NCI-H2196 (cell line): Measurements from ENCODE around the gene FKBP6.
"Not testable (repeated sequence)": the region's sequence is repeated elsewhere in the genome, so short reads cannot be mapped to it uniquely, and the experiment has no call there.

Experiments
- DNase-seq: peaks from one replicate; lab custom pipeline; 2025; ENCODE audit not compliant: unreplicated experiment; lab: John Stamatoyannopoulos, UW

Gene FKBP6

DNA sequence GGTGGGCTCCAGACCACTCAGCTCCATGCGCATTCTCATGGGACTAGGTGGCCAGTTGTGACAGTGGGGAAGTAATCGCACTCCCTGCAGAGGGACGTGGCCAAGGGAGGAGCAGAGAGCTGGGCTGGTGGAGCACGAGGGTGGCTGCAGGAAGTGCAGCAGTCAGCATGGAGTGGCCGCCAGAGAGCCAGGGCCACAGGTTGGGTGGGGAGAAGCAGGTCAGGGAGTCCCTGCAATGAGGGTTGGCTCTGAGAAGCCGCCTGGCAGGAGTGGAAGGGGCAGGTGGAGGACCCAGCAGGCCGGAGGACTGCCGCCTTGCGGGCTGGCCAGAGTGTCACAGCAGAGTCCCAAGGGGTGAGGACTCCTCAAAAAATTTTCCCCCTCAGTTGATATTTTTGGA lies 26.2 kb downstream of the FKBP6 start:
- DNase-seq, result no peak

DNA sequence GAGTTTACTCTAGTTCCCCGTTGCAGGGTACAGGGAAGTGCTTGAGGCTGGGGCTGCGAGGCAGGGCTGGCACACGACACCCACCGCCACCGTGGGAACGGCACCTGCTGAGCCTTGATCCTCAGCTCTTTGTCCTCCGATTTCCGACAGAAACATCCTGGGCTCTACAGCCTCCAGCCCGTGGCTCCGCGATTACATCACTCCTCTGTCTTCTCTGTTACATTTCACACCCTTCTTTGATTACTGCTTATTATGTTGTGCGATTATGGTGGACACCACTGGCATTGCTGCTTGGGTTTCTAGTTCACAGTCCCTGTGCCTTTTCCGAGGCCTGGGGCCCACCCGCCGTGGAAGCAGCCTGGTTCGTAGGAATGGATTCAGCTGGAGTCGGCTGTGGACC lies 26.9 kb downstream of the FKBP6 start:
- DNase-seq, result no peak

DNA sequence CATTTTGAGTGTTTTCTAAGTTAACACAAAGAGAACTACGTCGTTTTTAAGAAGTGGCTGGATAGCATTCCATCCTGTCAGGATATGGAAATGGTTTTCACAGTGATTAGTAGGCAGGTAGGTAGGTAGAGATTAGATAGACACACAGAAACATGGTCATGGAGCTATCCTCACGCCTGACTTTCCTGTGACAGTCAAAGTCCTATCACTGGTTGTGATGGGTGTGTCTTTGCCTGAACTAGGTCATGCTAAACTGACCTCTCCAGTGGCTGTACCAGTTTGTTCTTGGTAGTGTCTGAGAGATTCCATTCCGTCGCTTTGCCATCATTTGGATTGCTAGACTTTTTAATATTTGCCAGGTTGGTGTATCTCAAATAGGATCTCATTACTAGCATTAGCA lies 28.2 kb downstream of the FKBP6 start:
- no peak for DNase-seq

DNA sequence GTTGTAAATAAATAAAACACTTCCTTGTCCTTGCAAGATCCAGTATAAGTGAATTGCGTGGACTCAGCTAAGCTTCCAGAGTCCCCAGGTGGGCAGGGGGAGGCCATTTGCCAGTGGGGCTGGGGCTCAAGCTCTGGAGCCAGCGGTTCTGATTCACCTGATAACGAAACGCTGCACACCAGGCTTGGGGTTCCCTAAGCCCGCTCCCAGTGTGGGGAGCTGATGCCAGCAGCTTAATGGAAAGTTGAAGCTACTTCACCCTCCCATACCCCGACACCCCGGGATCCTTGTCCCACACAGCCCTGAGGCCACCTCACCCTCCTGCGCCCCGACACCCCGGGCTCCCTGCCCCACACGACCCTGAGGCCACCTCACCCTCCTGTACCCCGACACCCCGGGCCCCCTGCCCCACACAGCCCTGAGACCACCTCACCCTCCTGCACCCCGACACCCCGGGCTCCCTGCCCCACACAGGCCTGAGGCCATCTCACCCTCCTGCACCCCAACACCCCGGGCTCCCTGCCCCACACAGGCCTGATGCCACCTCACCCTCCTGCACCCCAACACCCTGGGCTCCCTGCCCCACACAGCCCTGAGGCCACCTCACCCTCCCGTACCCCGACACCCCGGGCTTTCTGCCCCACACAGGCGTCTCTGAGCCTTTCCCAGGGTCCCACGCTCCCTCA lies 30.8 kb downstream of the FKBP6 start:
- no peak for DNase-seq

DNA sequence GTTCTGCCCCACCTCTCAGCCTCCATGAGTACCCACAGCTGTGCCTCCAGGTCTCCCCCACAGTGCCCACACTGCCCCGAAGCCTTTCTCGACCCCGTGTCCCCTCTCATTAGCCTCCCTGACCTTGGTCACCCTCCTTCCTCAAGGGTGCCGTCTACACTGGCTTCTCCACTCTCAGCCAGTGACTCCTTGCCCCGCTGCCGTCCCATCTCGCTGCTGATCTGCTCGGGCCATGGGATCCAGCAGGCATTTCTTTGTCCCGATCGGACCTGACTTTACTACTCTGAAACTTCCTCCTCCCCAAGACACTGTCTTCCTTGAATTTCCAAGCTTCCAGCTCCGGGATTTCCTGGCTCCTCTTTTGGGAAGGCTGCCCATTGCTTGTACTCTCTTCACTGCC lies 31.3 kb downstream of the FKBP6 start:
- DNase-seq, result no peak

DNA sequence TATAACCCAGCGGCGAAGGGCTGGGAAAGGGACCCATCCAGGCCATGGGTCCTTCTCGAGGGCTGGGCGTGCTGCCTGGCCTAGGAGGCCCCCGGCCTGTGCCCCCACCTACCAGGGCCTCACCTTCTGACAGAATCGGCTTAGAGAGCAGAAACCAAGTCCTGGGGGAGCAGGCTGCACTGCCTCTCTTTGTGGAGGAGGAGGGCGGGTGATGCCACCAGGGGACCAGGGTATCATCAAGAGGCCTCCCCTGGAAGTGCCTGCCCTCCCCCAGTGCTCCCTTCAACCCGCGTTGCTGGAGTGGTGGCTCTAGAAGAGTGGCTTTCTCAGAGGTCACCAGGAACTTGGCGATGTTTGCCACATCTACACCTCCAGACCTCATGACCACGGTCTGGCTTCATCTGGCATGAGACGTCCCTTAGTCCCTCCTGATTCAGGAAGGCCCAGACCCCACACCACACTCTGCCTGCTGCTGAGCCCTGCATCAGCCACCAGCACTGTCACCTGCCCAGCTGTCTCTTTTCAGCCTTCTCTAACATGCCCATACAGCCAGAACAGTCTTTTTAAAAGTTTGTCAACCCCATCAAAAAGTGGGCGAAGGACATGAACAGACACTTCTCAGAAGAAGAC lies 31.9 kb downstream of the FKBP6 start:
- no peak for DNase-seq

DNA sequence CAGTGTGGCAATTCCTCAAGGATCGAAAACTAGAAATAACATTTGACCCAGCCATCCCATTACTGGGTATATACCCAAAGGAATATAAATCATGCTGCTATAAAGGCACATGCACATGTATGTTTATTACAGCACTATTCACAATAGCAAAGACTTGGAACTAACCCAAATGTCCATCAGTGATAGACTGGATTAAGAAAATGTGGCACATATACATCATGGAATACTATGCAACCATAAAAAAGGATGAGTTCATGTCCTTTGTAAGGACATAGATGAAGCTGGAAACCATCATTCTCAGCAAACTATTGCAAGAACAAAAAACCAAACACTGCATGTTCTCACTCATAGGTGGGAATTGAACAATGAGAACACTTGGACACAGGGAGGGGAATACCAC lies 32.6 kb downstream of the FKBP6 start:
- not testable (repeated sequence) for DNase-seq

DNA sequence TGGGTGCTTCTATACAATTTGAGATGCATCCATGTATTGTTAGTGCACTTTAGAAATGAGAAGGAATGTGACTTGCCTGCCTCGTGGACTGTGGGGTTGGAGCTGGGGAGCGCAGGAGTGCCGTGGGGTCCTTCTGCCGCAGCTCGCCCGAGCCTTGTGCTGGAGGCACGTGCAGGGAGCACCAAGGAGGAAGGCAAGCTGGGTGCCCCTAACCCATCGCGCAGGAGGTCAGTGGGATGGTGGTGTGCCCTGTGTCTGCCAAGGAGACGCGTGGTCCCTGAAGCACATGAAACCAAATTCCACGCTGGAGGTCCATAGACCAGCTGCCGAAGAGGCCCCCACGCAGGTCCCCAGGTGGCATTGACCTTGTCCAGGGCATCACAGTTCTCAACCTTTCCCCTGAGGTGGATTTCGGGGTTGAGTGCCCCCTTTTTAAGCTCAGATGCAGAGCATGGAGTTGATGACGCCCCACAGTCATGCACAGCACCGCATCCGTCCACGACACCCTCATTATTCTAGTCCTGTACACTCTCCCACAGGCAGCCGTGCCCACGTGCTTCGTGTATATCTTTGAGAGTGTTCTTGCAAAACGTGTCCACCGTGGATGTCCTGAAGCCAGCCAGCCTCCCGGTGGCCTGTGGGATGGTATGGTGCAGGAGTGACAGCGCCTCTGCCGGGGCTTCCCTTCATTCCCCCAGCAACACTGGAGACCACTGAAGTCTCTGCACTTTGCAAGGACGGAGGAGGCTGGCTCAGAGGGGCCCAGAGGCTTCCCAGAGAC lies 35.5 kb downstream of the FKBP6 start:
- DNase-seq, result no peak

DNA sequence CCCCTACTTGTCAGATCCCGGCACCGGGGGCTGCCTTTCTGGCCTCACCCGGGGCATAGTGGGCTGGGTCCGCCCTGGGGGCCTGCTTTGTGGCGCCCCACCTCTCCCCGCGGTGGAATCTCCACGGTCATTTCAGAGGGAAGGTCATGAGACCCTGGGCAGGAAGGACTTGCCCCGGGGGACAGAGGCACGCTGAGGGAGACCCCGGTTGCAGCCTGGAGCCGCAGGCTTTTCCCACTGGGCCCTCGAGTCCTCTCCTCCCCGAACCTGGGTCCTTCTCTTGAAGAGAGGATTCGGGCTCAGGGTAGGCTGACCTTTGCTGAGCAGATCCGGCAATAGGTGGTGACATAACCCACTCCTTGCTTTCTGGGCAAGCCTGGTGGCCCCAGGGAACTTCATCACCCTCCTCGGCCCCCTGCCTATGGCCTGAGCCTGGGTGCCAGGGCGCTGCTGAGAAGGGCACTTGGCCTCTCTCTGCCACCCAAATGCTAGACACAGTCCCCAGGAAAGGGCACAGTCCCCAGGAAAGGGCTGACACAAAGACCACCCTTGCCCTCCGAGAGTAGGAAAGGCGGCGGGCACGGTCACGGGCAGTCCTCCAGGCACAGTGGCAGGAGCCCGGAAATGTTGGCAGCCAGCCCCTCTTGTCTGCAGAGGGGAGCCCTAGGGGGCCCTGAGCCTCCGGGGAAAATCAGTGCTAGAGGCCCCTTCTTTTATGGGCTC lies 36.2 kb downstream of the FKBP6 start:
- no peak for DNase-seq

DNA sequence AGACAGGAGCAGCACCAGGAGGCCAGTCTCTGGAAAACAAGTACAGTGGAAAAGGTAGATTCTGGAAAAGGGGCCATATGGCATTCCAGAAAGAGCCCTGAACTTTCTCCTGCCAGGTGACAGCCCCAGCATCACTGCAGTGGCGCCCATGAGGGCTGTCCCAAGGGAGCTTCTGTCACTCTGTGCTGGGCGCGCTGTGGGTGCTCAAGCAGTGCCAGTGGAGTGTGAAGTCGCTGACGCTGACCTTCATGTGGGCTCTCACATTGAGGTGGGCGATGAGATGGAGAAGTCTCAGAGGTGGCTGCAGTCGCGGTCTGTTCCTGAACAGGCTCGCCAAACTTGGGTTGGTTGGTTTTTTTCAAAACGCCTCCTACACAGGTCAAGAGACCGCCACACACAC lies 38.2 kb downstream of the FKBP6 start:
- DNase-seq, result no peak

DNA sequence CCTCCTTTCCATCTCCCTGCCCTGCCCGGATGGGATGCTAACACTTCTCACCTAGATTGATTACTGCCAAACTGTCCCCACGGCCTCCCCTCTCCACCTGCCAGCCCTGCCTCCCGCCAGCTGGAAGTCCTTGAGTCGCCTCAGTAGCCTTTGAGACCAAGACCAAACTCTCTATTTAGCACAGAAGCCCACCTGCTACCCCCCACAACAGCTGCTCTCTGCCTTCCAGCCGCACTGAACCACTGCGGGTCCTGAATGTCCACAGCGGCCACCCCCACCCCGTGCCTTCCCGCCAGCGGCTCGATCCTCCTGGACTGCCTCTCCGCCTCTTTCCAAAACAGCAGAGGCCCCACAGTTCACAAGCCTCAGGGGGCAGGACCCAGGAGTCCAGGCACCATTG lies 39.0 kb downstream of the FKBP6 start:
- DNase-seq, result no peak

DNA sequence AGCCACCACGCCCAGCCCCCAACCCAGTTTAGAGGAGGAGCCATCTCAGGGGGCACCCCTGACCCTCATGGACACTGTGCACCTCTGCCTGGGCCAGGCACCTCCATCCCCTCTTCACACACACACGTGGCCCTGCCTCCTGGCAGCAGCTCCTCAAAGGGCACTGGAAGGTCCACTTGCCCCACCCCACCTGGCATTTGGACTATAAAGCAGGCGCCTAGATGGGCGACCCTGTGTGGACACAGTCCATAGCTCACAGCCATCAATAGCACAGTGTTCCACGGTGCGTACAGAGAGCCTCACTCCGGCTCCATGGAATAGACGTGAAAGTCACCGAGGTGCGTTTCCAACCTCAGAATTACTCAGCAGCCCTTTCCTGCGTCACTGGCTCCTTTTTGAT lies 41.0 kb downstream of the FKBP6 start:
- no peak for DNase-seq

DNA sequence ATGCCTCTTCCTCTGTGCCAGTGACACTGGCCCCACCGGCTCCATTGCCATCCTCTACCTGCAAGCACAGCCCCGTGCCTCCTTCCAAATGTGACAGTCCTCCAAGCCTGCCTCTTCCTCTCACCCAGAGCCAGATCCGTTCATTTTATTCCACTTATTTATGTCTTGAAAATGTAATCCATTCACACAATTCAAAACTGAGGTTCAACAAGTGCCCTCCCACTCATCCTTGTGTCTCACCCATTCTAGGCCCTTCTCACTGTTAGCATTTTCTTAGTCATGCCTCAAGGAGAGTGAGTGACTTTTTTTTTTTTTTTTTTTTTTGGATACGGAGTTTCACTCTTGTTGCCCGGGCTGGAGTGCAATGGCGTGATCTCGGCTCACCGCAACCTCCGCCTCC lies 41.7 kb downstream of the FKBP6 start:
- DNase-seq, result no peak

DNA sequence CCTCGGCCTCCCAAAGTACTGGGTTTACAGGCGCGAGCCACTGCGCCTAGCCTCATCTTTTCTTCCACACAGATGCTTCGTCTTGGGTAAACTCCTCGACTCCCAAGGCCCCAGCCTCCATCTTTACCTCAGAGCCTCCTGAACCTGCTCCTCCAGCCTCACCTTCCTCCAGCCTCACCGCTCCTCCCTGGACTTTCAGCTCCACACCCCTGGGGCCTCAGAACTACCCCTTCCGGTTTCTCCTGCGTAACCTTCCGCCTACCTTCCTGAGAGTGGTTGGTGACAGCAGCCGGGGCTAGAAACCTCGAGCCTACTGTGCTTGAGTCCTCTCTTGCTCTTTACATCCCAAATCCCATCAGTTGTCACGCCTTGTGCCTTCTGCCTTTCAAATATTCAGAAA lies 45.8 kb downstream of the FKBP6 start:
- no peak for DNase-seq

DNA sequence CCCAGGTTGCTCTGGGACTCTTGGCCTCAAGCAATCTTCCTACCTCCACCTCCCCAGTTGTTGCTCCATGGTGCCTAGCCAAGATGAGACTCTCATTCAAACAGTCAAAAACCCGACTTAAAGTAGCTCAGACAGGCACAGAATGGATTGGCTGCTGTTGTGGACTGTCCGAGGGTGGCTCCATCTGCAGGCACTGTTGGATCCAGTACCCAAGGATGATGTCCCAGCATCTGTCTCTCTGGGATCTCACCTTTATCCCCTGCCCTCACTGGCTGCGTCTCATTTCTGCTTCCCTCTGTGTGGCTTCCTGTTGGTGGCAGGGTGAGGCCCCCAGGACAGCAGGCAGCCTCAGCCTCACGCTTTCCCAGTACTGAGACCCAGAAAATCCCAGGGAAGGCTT lies 48.3 kb downstream of the FKBP6 start:
- DNase-seq, result not testable (repeated sequence)

DNA sequence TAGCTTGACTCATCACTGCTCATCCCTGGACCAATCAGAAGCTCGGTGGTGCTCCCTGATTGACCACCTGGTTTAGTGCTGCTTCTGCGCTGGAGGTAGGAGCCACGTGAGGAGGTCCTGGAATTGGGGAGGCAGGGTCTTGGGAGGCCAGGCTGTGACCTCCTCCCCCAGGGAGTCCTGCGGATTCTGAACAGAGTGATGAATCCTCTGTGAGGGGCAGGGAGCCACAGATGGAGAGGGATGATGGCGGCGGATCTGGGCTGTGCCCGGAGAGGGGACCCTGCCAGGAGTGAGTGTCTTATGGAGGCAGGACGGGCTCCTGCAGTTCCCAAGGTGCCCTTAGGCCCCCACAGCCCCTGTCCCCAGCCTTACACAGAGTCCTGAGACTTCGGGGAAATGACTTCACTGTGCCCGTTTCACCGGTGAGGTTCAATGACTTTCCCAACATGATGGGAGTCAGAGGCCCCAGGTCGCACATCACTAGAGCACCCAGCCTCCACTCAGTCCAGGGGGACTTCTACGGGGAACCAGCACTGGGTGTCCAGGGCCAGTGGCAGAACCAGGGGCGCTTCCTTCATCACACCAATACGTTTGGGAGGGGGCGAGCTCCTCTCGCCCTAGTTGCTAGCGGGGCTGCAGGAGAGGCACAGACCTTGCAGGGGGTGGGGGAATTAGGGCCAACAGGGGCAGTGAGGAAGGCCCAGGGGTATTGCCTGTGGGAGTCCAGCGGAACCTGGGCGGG lies 48.9 kb downstream of the FKBP6 start:
- no peak for DNase-seq

DNA sequence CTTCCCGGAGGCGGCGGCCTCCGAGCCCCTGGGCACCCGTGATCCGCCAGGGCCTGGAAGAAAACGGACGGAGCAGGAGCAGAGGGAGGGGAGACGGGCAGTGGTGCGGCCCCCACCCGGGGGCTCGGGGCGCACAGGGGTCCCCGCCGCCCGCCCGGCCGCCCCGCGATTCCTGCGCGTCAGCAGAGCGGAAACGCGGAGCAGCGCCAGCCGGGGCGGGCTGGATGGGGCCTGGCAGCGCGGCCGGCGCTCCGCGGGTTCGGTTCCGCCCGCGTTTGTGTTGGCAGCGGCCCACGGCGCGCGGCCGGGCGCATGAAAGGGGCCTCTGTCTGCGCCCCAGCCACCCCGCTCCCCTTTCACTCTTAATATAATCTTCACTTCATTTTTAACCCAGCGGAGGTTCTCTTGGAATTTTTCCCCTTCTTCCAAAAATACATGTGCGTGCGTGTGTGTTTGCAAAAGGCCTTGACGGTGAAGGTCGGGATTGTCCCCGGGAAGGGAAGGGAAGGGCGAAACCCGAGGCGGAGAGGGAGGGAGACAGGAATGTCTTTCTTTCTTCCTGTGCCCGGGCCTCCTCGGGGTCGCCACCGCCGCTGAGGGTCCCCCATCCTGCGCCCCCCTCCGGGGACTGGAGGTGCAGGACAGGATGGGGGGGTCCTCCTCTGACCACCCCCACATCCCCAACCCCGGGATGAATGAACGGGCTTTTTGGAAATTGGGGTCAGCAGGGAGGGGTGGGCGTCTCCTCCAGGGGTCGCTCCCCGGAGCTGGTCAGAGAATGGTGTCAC lies 49.6 kb downstream of the FKBP6 start:
- DNase-seq, result not testable (repeated sequence)

DNA sequence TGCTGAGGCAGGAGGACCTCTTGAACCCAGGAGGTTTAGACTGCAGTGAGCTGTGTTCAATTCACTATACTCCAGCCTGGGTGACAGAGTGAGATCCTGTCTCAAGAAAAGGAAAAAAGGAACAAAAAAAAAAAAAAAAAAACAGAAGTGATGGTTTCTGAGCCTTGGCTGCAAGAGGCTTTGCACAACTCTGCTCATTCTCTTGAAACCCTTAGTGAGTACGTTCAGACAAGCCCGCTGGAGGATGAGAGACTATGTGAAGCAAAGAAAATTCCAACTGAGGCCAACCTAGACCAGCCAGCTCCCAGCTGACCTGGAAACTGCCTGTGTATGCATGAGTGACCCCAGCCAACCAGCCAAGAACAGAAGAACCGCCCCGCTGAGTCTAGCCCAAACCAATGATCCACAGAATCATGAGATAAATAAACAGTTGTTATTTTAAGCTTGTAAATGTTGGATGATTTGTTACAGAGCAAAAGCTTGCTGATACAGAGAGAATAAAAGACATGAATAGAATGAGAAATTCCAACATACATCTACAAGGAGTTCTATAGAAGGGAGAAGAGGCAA lies 55.1 kb downstream of the FKBP6 start:
- DNase-seq, result no peak

DNA sequence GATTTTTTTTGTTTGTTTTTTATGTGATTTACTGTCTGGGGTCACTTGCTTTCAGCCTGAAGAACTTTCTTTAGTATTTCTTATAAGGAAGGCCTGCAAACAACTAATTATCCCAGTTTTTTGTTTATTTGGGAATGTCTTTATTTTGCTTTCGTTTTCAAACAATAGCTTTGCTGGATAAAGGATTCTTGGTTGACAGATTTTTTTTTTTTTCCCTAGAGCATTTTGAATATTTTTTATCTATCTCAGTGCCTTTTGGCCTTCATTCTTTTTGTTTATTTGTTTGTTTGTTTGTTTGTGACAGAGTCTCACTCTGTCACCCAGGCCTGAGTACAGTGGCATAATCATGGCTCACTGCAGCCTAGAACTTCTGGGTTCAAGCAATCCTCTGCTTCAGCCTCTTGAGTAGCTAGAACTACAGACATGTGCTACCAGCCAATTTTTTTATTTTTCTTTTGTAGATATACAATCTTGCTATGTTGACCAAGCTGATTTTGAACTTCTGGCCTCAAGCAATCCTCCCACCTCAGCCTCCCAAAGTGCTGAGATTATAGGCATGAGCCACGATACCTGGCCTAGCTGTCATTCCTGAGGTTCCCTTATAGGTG lies 59.4 kb downstream of the FKBP6 start:
- DNase-seq, result no peak
